Brain microvascular endothelial cell (primary cell): ENCODE measurements around the gene GRM7.

ENCODE experiments used
- DNase-seq: peaks from one replicate; pipeline ENCODE4 v3.0.0-alpha.2; 2020
- H3K27ac ChIP-seq: fragments of 250-450 bp; sonication (Bioruptor Pico); 2 replicates; pipeline ENCODE4 v1.5.1; 2020; ENCODE audit warnings: mild to moderate bottlenecking, moderate library complexity
- H3K27me3 ChIP-seq: fragments of 250-450 bp; sonication (Bioruptor Pico); replicated peaks from 2 replicates; pipeline ENCODE4 v1.5.1; 2020; ENCODE audit warnings: mild to moderate bottlenecking
- H3K36me3 ChIP-seq: fragments of 250-450 bp; sonication (Bioruptor Pico); replicated peaks from 2 replicates; pipeline ENCODE4 v1.5.1; 2020; ENCODE audit warnings: mild to moderate bottlenecking
- H3K4me3 ChIP-seq: 2 replicates; pipeline ENCODE4 v1.5.1; 2011; ENCODE audit warnings: low read depth, mild to moderate bottlenecking, control low read depth, low read length, moderate library complexity
- CTCF ChIP-seq: IDR thresholded peaks from 2 replicates; pipeline ENCODE4 v1.5.1; 2011; ENCODE audit warnings: low read depth, mild to moderate bottlenecking, moderate library complexity, low read length, control low read depth, inconsistent platforms; ENCODE audit errors: missing control alignments
- in situ Hi-C: cut with HindIII; loops from 2 replicates; pipeline ENCODE4 v1.10.0; 2017; ENCODE audit warnings: low sequenced_read_pairs, low pct_ligation_motif_present

GRM7 gene

DNA sequence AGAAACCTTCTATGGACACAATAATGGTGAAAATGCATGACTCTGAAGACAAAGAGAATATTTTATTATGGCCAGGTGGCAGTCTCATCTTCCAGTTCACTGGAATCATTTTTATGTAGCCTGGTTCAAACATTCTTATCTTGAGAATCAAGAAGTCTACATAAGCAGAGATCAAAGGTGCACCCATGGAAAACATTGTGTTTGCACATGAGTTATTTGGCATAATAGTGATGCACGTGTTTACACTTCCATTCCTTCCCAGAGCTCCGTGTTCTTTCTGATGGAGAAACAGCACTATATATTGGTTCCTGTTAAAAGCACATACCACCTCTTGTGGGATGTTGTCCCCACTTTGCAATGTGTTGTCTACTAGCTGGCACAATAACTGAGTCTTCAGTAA is 572.2 kb downstream of the GRM7 start:
- no peak overlapping the region for H3K27ac ChIP-seq
- H3K4me3 ChIP-seq, result no peak overlapping the region
- DNase-seq, result no peak
- in situ Hi-C loops, result no loop called here
- no peaks in the 10 kb centered on the region for H3K27me3 ChIP-seq
- TF ChIP-seq CTCF, result no peak
- H3K36me3 ChIP-seq, result no peaks in the 10 kb centered on the region

DNA sequence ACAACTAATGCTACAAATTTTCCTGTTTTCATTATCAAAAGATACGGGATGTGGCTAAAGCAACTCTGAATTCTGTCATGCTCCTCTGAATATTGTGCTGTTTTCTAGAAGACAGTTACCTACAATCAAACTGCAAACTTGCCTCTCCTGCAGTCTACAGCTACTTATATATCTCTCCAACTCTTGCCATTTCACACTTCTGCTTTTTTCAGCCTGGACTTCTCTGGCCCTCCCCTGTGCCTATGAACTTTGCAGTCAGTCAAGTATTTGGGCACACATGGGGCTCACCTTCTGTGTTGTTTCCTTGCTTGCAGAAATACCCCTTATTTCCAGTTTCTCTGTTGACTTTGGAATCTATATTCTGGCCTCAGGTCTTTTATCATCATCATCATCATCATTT is 575.6 kb downstream of the GRM7 start:
- Histone ChIP-seq H3K27ac (no peak overlapping the region), H3K36me3 (no peaks in the 10 kb centered on the region), H3K4me3 (no peak overlapping the region), H3K27me3 (no peaks in the 10 kb centered on the region)
- no peak for TF ChIP-seq CTCF
- in situ Hi-C loops, result no loop called here
- DNase-seq, result no peak

DNA sequence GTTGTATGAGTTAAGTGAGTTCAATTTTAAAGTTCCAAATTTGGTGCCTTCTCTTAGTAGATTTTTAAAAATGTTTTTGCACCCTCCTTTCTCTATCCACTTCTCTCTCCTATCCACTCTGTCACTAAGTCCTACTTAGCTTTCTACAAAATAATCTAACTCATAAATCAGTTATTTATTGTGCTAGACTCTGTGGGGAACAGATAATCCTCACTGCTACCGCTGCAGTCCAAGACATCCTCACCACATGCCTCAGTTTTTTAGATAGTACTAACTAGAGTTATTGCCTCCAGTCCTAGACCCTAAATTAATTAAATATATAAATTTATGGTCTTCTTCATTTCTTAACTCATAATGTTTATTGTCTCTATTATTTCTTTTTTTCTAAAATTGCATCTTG is 576.3 kb downstream of the GRM7 start:
- in situ Hi-C loops, result no loop called here
- no peak for DNase-seq
- H3K36me3 ChIP-seq, result no peaks in the 10 kb centered on the region

DNA sequence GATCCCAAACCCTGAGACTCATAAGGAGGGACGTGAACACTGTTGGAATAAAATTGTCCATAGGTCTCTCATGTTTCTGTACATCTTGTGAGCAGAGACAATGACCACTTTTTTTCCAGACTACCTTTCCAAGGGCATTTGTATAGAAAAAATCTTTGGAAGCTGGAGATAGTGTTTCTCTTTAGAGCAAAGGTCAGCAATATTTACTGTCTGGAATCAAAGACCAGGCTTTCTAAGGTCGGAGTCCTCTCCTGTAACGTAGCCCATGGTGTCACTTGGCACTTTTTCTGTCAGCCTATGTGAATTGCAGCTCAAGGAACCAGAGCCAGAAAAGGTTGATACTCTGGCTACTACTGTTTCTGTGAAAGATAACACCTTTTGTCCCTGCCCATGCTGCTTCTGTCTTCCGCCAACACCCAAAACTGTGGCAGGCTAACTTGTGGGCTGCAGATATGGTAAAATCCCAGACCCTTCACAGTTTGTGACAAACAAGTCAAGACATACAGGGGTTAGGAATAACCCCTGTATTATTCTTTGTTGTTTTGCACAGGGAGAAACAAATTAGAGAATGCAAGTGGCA is 578.3 kb downstream of the GRM7 start:
- TF ChIP-seq CTCF, result no peak
- in situ Hi-C loops, result no loop called here
- Histone ChIP-seq H3K27ac (no peak overlapping the region), H3K27me3 (no peaks in the 10 kb centered on the region), H3K4me3 (no peak overlapping the region), H3K36me3 (no peaks in the 10 kb centered on the region)
- no peak for DNase-seq

More for the DNA sequence above, 576.3 kb downstream of the GRM7 start:
- TF ChIP-seq CTCF, result no peak
- H3K27ac ChIP-seq, result no peak overlapping the region
- no peaks in the 10 kb centered on the region for H3K27me3 ChIP-seq
- H3K4me3 ChIP-seq, result no peak overlapping the region

GRCh38 chr3:7444886-7445285 is 584.0 kb downstream of the GRM7 start:
- in situ Hi-C loops, result no loop called here
- no peak for TF ChIP-seq CTCF
- H3K36me3 ChIP-seq, result no peaks in the 10 kb centered on the region
- no peak for DNase-seq
- no peak overlapping the region for H3K27ac ChIP-seq
- no peak overlapping the region for H3K4me3 ChIP-seq
- no peaks in the 10 kb centered on the region for H3K27me3 ChIP-seq

DNA sequence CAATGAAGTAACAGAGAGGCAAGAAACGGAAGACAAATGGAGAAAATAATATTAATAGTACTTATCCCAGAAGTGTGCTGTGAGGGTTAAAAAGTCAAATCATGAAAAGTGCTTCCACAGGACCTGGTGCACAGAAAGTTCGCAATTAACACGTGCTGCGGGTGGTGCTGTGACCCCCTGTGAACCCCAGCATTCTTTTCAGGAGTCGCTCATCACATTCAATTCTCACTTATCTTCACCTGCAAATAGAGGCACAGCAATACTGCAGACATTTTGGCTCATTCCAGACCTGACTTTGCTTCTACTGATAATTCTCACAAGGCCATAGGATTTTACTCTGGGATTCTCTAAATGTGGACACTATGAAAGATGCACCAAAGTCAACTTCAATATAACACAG is 584.4 kb downstream of the GRM7 start:
- Histone ChIP-seq H3K4me3 (no peak overlapping the region), H3K27ac (no peak overlapping the region), H3K27me3 (no peaks in the 10 kb centered on the region), H3K36me3 (no peaks in the 10 kb centered on the region)
- in situ Hi-C loops, result no loop called here
- DNase-seq, result no peak
- no peak for TF ChIP-seq CTCF
